HT-29 (cell line): ENCODE results near the gene DCBLD2. TPM values are rescaled to one million over a fixed set of nuclear protein-coding genes. Genes with fewer than 3 reads are reported as not detected.

Experiments used
- DNase-seq: peaks from one replicate; pipeline ENCODE4 v3.0.0-alpha.2; 2015; ENCODE audit warnings: low spot score
- total RNA-seq: library from RNA; depleted of rRNA; stranded (reverse); fragments of >200 nt; shearing (Covaris generic); gene quantifications from 2 replicates; pipeline ENCODE4 v1.2.3, GENCODE V29; 2014

Gene DCBLD2
- total RNA-seq, 1 experiment from 2014 or later, result 104 TPM

- no peak for DNase-seq
Measured at GRCh38 chr3:98829246-98829832, 72.2 kb downstream of the DCBLD2 start.

GRCh38 chr3:98827221-98827920 is 74.1 kb downstream of the DCBLD2 start:
- DNase-seq, result no peak

GRCh38 chr3:98826126-98826525 is 75.4 kb downstream of the DCBLD2 start:
- DNase-seq, result no peak

- DNase-seq, result no peak
Measured at GRCh38 chr3:98824256-98824655, 77.2 kb downstream of the DCBLD2 start.

- no peak for DNase-seq
Measured at GRCh38 chr3:98823791-98824190, 77.7 kb downstream of the DCBLD2 start.

GRCh38 chr3:98821063-98821462 is 80.4 kb downstream of the DCBLD2 start:
- DNase-seq, result no peak

GRCh38 chr3:98817547-98818041 is 83.9 kb downstream of the DCBLD2 start:
- DNase-seq, result peak; percentile 86

GRCh38 chr3:98814817-98815420 is 86.6 kb downstream of the DCBLD2 start:
- peak; percentile 45 for DNase-seq

GRCh38 chr3:98812851-98813374 is 88.6 kb downstream of the DCBLD2 start:
- peak; percentile 65 for DNase-seq

- DNase-seq, result no peak
Measured at GRCh38 chr3:98811048-98811447, 90.4 kb downstream of the DCBLD2 start.

GRCh38 chr3:98809557-98809956 is 91.9 kb downstream of the DCBLD2 start:
- no peak for DNase-seq

GRCh38 chr3:98808071-98808470 is 93.4 kb downstream of the DCBLD2 start:
- DNase-seq, result no peak

- no peak for DNase-seq
Measured at GRCh38 chr3:98807561-98807960, 93.9 kb downstream of the DCBLD2 start.

- no peak for DNase-seq
Measured at GRCh38 chr3:98807011-98807410, 94.5 kb downstream of the DCBLD2 start.

- no peak for DNase-seq
Measured at GRCh38 chr3:98806521-98806920, 95.0 kb downstream of the DCBLD2 start.

- no peak for DNase-seq
Measured at GRCh38 chr3:98805571-98805970, 95.9 kb downstream of the DCBLD2 start.

GRCh38 chr3:98801043-98801747 is 100.3 kb downstream of the DCBLD2 start:
- DNase-seq, result no peak

- no peak for DNase-seq
Measured at GRCh38 chr3:98800401-98800800, 101.1 kb downstream of the DCBLD2 start.

GRCh38 chr3:98799479-98799878 is 102.0 kb downstream of the DCBLD2 start:
- no peak for DNase-seq

GRCh38 chr3:98798820-98799219 is 102.7 kb downstream of the DCBLD2 start:
- no peak for DNase-seq

- no peak for DNase-seq
Measured at GRCh38 chr3:98797905-98798304, 103.6 kb downstream of the DCBLD2 start.

GRCh38 chr3:98796334-98796733 is 105.2 kb downstream of the DCBLD2 start:
- DNase-seq, result no peak
